Tibial nerve (tissue), 4 donors: ENCODE data around the gene FAHD1.

Experiments
- EP300 ChIP-seq, 2 donors: sonication (generic); formaldehyde crosslinking; IDR thresholded peaks; one replicate each; pipeline ENCODE4 v1.6.1; 2017; ENCODE audit warnings: antibody characterized with exemption in 2 of 2, mild to moderate bottlenecking in 1 of 2
- POLR2A ChIP-seq, 2 donors: fragments of 450-650 bp; IDR thresholded peaks; one replicate each; pipeline ENCODE4 v1.6.1; 2017; ENCODE audit warnings: antibody characterized with exemption in 2 of 2, mild to moderate bottlenecking in 2 of 2, moderate library complexity in 2 of 2
- TF ChIP-seq, protein P1 (sequence below), 5 experiments: fragments of 200-600 bp in 3 of 5; fragments of 450-650 bp in 2 of 5; sonication (generic) in 3 of 5; IDR thresholded peaks; one replicate each; pipeline ENCODE4 v1.5.1; 2016 to 2019; ENCODE audit warnings: antibody characterized with exemption in 5 of 5, mild to moderate bottlenecking in 3 of 5, moderate library complexity in 2 of 5

DNA sequence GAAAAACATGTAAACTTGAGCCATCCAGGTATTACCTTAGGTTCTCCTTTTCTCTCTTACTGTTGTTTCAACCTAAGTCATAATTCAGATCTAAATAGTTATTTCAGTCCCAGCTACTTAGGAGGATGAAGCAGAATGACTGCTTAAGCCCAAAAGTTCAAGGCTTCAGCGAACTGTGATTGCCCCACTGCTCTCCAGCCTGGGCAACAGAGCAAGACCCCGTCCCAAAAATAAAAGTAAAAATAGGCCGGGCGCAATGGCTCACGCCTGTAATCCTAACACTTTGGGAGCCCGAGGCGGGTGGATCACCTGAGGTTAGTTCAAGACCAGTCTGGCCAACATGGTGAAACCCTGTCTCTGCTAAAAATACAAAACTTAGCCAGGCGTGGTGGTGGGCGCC is 35.4 kb downstream of the FAHD1 start:
- TF ChIP-seq, protein P1, sequence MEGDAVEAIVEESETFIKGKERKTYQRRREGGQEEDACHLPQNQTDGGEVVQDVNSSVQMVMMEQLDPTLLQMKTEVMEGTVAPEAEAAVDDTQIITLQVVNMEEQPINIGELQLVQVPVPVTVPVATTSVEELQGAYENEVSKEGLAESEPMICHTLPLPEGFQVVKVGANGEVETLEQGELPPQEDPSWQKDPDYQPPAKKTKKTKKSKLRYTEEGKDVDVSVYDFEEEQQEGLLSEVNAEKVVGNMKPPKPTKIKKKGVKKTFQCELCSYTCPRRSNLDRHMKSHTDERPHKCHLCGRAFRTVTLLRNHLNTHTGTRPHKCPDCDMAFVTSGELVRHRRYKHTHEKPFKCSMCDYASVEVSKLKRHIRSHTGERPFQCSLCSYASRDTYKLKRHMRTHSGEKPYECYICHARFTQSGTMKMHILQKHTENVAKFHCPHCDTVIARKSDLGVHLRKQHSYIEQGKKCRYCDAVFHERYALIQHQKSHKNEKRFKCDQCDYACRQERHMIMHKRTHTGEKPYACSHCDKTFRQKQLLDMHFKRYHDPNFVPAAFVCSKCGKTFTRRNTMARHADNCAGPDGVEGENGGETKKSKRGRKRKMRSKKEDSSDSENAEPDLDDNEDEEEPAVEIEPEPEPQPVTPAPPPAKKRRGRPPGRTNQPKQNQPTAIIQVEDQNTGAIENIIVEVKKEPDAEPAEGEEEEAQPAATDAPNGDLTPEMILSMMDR (IDR thresholded peaks at IDR 0.05), result no peak
- TF ChIP-seq POLR2A (IDR thresholded peaks at IDR 0.05) (no peak), EP300 (IDR thresholded peaks at IDR 0.05) (no peak)
